Subcutaneous abdominal adipose tissue (tissue), 5 donors: ENCODE data around the gene DRAXIN.
"Not testable (repeated sequence)": the region's sequence is repeated elsewhere in the genome, so short reads cannot be mapped to it uniquely, and the experiment has no call there.

Experiments
- H3K27ac ChIP-seq: one replicate; pipeline ENCODE4 v1.7.0; 2013; ENCODE audit warnings: low read depth, mild to moderate bottlenecking, inconsistent platforms, low read length, moderate library complexity
- H3K27me3 ChIP-seq, 5 donors: one replicate each; pipeline ENCODE4 v1.7.0; 2013; ENCODE audit warnings: low read length in 5 of 5, inconsistent platforms in 1 of 5; ENCODE audit not compliant: control insufficient read depth in 5 of 5, insufficient read depth in 4 of 5
- H3K36me3 ChIP-seq, 5 donors: one replicate each; pipeline ENCODE4 v1.7.0; 2013; ENCODE audit warnings: low read length in 5 of 5; ENCODE audit not compliant: control insufficient read depth in 5 of 5, insufficient read depth in 5 of 5
- H3K4me1 ChIP-seq, 5 donors: one replicate each; pipeline ENCODE4 v1.7.0; 2013; ENCODE audit warnings: low read length in 5 of 5, mild to moderate bottlenecking in 3 of 5, moderate library complexity in 1 of 5; ENCODE audit not compliant: control insufficient read depth in 5 of 5, insufficient read depth in 5 of 5
- H3K4me3 ChIP-seq, 5 donors: one replicate each; pipeline ENCODE4 v1.7.0; 2013; ENCODE audit warnings: low read length in 5 of 5, low read depth in 1 of 5
- H3K9ac ChIP-seq, 5 donors: one replicate each; pipeline ENCODE4 v1.7.0; 2013; ENCODE audit warnings: low read length in 5 of 5, mild to moderate bottlenecking in 4 of 5, moderate library complexity in 3 of 5
- H3K9me3 ChIP-seq, 5 donors: one replicate each; pipeline ENCODE4 v1.7.0; 2013; ENCODE audit warnings: low read length in 5 of 5; ENCODE audit not compliant: control insufficient read depth in 5 of 5
- donor health status: healthy.
- donor health status: healthy.
- donor health status: healthy.
- donor health status: healthy.
- donor health status: healthy.

Gene DRAXIN

GRCh38 chr1:11691302-11691914, at the start of gene DRAXIN:
TSS of gene DRAXIN (plus strand) at chr1:11691710. CDS start at chr1:11706259, 14,549 bp downstream.
- Histone ChIP-seq H3K4me1 (peaks cover 0 to 25% (median 8%) of the 10 kb centered on the region in 5 donors), H3K36me3 (no peaks in the 10 kb centered on the region), H3K9me3 (no peaks in the 10 kb centered on the region), H3K9ac (no peak within 1 kb of the TSS), H3K27ac (no peak within 1 kb of the TSS), H3K4me3 (peak within 1 kb of the TSS in 3 of 5 donors; percentile 31 to 35 (median 31)), H3K27me3 (peaks cover 35 to 60% (median 49%) of the 10 kb centered on the region in 5 donors)

- Histone ChIP-seq H3K36me3 (no peaks in the 10 kb centered on the region), H3K4me1 (peaks cover 0 to 16% (median 0%) of the 10 kb centered on the region in 5 donors), H3K9ac (no peak overlapping the region), H3K27me3 (peaks cover 4 to 18% (median 15%) of the 10 kb centered on the region in 5 donors), H3K4me3 (no peak overlapping the region), H3K27ac (no peak overlapping the region), H3K9me3 (no peaks in the 10 kb centered on the region)
Observed at GRCh38 chr1:11641776-11642305, 49.7 kb upstream of the DRAXIN start.

GRCh38 chr1:11642418-11643017, 49.0 kb upstream of the DRAXIN start:
- H3K36me3 ChIP-seq, H3K9ac ChIP-seq, H3K9me3 ChIP-seq, H3K4me3 ChIP-seq, H3K27ac ChIP-seq: not testable (repeated sequence)
- H3K4me1 ChIP-seq, result peaks cover 0 to 16% (median 0%) of the 10 kb centered on the region in 5 donors
- peaks cover 5 to 14% (median 10%) of the 10 kb centered on the region in 5 donors for H3K27me3 ChIP-seq

GRCh38 chr1:11643782-11644181, 47.7 kb upstream of the DRAXIN start:
- no peaks in the 10 kb centered on the region for H3K9me3 ChIP-seq
- H3K36me3 ChIP-seq, result no peaks in the 10 kb centered on the region
- H3K4me3 ChIP-seq, result no peak overlapping the region
- no peak overlapping the region for H3K9ac ChIP-seq
- no peak overlapping the region for H3K27ac ChIP-seq
- peaks cover 0 to 25% (median 14%) of the 10 kb centered on the region in 5 donors for H3K27me3 ChIP-seq
- peaks cover 0 to 21% (median 7%) of the 10 kb centered on the region in 5 donors for H3K4me1 ChIP-seq

- Histone ChIP-seq H3K27me3 (peaks cover 11 to 33% (median 19%) of the 10 kb centered on the region in 5 donors), H3K36me3 (no peaks in the 10 kb centered on the region), H3K4me3 (no peak overlapping the region), H3K9me3 (no peaks in the 10 kb centered on the region), H3K4me1 (peaks cover 0 to 23% (median 14%) of the 10 kb centered on the region in 5 donors), H3K9ac (no peak overlapping the region), H3K27ac (no peak overlapping the region)
Observed at GRCh38 chr1:11645270-11645669, 46.2 kb upstream of the DRAXIN start.

- peaks cover 0 to 23% (median 15%) of the 10 kb centered on the region in 5 donors for H3K4me1 ChIP-seq
- no peak overlapping the region for H3K9ac ChIP-seq
- no peaks in the 10 kb centered on the region for H3K9me3 ChIP-seq
- H3K27ac ChIP-seq, result no peak overlapping the region
- no peaks in the 10 kb centered on the region for H3K36me3 ChIP-seq
- peaks cover 12 to 31% (median 23%) of the 10 kb centered on the region in 5 donors for H3K27me3 ChIP-seq
- H3K4me3 ChIP-seq, result no peak overlapping the region
Observed at GRCh38 chr1:11645670-11646265, 45.7 kb upstream of the DRAXIN start.

- H3K27ac ChIP-seq, result no peak overlapping the region
- no peak overlapping the region for H3K9ac ChIP-seq
- H3K27me3 ChIP-seq, result peaks cover 18 to 30% (median 27%) of the 10 kb centered on the region in 5 donors
- no peak overlapping the region for H3K4me3 ChIP-seq
- no peaks in the 10 kb centered on the region for H3K9me3 ChIP-seq
- no peaks in the 10 kb centered on the region for H3K36me3 ChIP-seq
- H3K4me1 ChIP-seq, result peaks cover 0 to 21% (median 11%) of the 10 kb centered on the region in 5 donors
Observed at GRCh38 chr1:11646317-11646716, 45.2 kb upstream of the DRAXIN start.

GRCh38 chr1:11647333-11647732, 44.2 kb upstream of the DRAXIN start:
- H3K9ac ChIP-seq, result no peak overlapping the region
- H3K9me3 ChIP-seq, result no peaks in the 10 kb centered on the region
- H3K27ac ChIP-seq, result no peak overlapping the region
- H3K4me3 ChIP-seq, result no peak overlapping the region
- H3K27me3 ChIP-seq, result peaks cover 18 to 29% (median 26%) of the 10 kb centered on the region in 5 donors
- H3K36me3 ChIP-seq, result no peaks in the 10 kb centered on the region
- H3K4me1 ChIP-seq, result peaks cover 0 to 20% (median 11%) of the 10 kb centered on the region in 5 donors

- no peak overlapping the region for H3K4me3 ChIP-seq
- peaks cover 18 to 29% (median 26%) of the 10 kb centered on the region in 5 donors for H3K27me3 ChIP-seq
- no peak overlapping the region for H3K27ac ChIP-seq
- no peaks in the 10 kb centered on the region for H3K9me3 ChIP-seq
- H3K9ac ChIP-seq, result no peak overlapping the region
- H3K4me1 ChIP-seq, result peaks cover 0 to 20% (median 11%) of the 10 kb centered on the region in 5 donors
- no peaks in the 10 kb centered on the region for H3K36me3 ChIP-seq
Observed at GRCh38 chr1:11648039-11648438, 43.5 kb upstream of the DRAXIN start.

GRCh38 chr1:11648732-11649158, 42.8 kb upstream of the DRAXIN start:
- H3K27me3 ChIP-seq, result peaks cover 18 to 27% (median 26%) of the 10 kb centered on the region in 5 donors
- no peak overlapping the region for H3K27ac ChIP-seq
- no peaks in the 10 kb centered on the region for H3K36me3 ChIP-seq
- no peaks in the 10 kb centered on the region for H3K9me3 ChIP-seq
- H3K4me3 ChIP-seq, result no peak overlapping the region
- peaks cover 0 to 20% (median 11%) of the 10 kb centered on the region in 5 donors for H3K4me1 ChIP-seq
- no peak overlapping the region for H3K9ac ChIP-seq
